A673 (cell line): ENCODE data around the gene PAM16.

Experiments
- EZH2 ChIP-seq: fragments of 200-600 bp; sonication (generic); IDR thresholded peaks from 2 replicates; pipeline ENCODE4 v1.6.1; 2017; ENCODE audit warnings: borderline replicate concordance, low read depth, mild to moderate bottlenecking, mixed read lengths, antibody characterized with exemption, low read length; ENCODE audit not compliant: poor library complexity, severe bottlenecking
- TF ChIP-seq, protein P1 (sequence below): fragments of 300-800, 200-600 bp; sonication (generic); conservative IDR thresholded peaks from 2 replicates; pipeline ENCODE4 v1.5.1; 2017; ENCODE audit warnings: low read depth, mild to moderate bottlenecking, antibody characterized with exemption, low read length, moderate library complexity, mixed read lengths

DNA sequence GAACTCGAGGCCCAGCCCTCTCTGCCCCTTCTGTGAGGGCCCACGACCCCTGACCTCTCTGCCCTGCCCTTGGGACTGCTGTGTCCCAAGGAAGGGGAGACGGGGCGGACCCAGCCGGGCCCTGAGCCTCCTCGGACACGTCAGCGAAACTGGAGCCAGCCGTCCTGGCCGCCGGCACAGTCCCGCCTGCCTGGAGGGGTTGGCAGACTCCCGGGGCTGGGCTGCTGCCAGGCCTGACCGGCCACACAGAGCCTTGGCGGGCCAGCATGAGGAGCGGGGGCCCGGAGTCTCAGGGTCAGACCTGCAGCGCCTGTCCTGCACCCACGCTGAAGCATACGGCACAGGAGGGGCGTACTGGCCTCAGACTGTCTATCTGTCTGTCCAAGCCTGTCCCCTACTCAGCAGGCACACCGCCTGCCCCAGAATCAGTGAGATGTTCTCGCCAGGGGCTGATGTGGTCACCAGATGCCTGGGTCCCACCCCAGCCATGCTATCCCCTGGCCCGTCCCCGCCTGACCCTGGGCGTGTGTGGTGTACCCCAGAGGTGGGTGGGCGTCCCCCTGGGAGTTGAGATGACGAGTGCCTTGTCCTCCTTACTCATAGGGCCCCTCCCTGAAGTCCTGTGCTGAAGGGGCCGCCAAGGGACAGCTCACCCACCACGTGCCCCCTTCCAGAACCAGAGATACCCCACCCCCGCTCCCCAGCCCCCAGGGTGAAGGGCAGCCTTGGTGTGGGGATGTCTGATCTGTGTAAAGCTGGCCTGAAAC lies 25.2 kb upstream of the PAM16 start:
- TF ChIP-seq, protein P1, sequence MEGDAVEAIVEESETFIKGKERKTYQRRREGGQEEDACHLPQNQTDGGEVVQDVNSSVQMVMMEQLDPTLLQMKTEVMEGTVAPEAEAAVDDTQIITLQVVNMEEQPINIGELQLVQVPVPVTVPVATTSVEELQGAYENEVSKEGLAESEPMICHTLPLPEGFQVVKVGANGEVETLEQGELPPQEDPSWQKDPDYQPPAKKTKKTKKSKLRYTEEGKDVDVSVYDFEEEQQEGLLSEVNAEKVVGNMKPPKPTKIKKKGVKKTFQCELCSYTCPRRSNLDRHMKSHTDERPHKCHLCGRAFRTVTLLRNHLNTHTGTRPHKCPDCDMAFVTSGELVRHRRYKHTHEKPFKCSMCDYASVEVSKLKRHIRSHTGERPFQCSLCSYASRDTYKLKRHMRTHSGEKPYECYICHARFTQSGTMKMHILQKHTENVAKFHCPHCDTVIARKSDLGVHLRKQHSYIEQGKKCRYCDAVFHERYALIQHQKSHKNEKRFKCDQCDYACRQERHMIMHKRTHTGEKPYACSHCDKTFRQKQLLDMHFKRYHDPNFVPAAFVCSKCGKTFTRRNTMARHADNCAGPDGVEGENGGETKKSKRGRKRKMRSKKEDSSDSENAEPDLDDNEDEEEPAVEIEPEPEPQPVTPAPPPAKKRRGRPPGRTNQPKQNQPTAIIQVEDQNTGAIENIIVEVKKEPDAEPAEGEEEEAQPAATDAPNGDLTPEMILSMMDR: no peak
- no peak for TF ChIP-seq EZH2
